OCI-LY1 (cell line): ENCODE results near the gene UTP15.

Experiments used
- H2AFZ ChIP-seq: fragments of 200-600 bp; sonication (generic), shearing (Covaris generic); 2 replicates; pipeline ENCODE4 v1.6.0; 2014; ENCODE audit warnings: antibody characterized with exemption, mild to moderate bottlenecking, low read length
- H3F3A ChIP-seq: fragments of 200-600 bp; sonication (generic), shearing (Covaris generic); 2 replicates; pipeline ENCODE4 v1.6.0; 2014; ENCODE audit warnings: mild to moderate bottlenecking, antibody characterized with exemption, low read length, moderate library complexity; ENCODE audit not compliant: insufficient read depth
- H3K27ac ChIP-seq: fragments of 200-600 bp; sonication (generic); 2 replicates; pipeline ENCODE4 v1.5.1; 2014; ENCODE audit warnings: low read length, mixed run types, mild to moderate bottlenecking, low read depth; ENCODE audit not compliant: poor library complexity, severe bottlenecking
- H3K27me3 ChIP-seq: fragments of 200-600 bp; sonication (generic); 2 replicates; pipeline ENCODE4 v1.6.0; 2014; ENCODE audit warnings: antibody characterized with exemption, mild to moderate bottlenecking, low read length, moderate library complexity; ENCODE audit not compliant: insufficient read depth
- H3K36me3 ChIP-seq: fragments of 200-600 bp; sonication (generic); 2 replicates; pipeline ENCODE4 v1.6.1; 2014; ENCODE audit warnings: mild to moderate bottlenecking, antibody characterized with exemption, low read length, moderate library complexity, mixed read lengths; ENCODE audit not compliant: insufficient read depth
- H3K4me1 ChIP-seq: fragments of 200-600 bp; sonication (generic); 2 replicates; pipeline ENCODE4 v1.5.1; 2014; ENCODE audit warnings: mild to moderate bottlenecking, low read length, moderate library complexity; ENCODE audit not compliant: insufficient read depth, severe bottlenecking
- H3K4me2 ChIP-seq: fragments of 200-600 bp; sonication (generic), shearing (Covaris generic); 2 replicates; pipeline ENCODE4 v1.6.1; 2014; ENCODE audit warnings: low read length
- H3K4me3 ChIP-seq: fragments of 200-600 bp; sonication (generic); 2 replicates; pipeline ENCODE4 v1.5.1; 2014; ENCODE audit warnings: low read length, low read depth, mild to moderate bottlenecking, mixed read lengths; ENCODE audit not compliant: poor library complexity, severe bottlenecking
- H3K79me2 ChIP-seq: fragments of 200-600 bp; shearing (Covaris generic); 2 replicates; pipeline ENCODE4 v1.6.1; 2016; ENCODE audit warnings: mixed run types, low read length, mixed read lengths; ENCODE audit not compliant: insufficient read depth
- H3K9ac ChIP-seq: fragments of 200-600 bp; sonication (generic), shearing (Covaris generic); 2 replicates; pipeline ENCODE4 v1.6.1; 2014; ENCODE audit warnings: mild to moderate bottlenecking, low read length, mixed read lengths
- H3K9me2 ChIP-seq: fragments of 200-600 bp; sonication (generic), shearing (Covaris generic); 2 replicates; pipeline ENCODE4 v1.6.1; 2014; ENCODE audit warnings: low read depth, mild to moderate bottlenecking, low read length, mixed read lengths
- H3K9me3 ChIP-seq: fragments of 200-600 bp; shearing (Covaris generic); 2 replicates; pipeline ENCODE4 v1.6.1; 2014; ENCODE audit warnings: low read length, mixed read lengths
- H4K20me1 ChIP-seq: fragments of 200-600 bp; sonication (generic), shearing (Covaris generic); 2 replicates; pipeline ENCODE4 v1.6.0; 2016; ENCODE audit warnings: mild to moderate bottlenecking, low read length; ENCODE audit not compliant: insufficient read depth
- CTCF ChIP-seq: fragments of 200-600 bp; sonication (generic), shearing (Covaris generic); IDR thresholded peaks from 2 replicates; pipeline ENCODE4 v1.5.1; 2017; ENCODE audit warnings: mild to moderate bottlenecking, antibody characterized with exemption, low read length, moderate library complexity, mixed read lengths
- EZH2 ChIP-seq: fragments of 200-600 bp; sonication (generic), shearing (Covaris generic); IDR thresholded peaks from 2 replicates; pipeline ENCODE4 v1.8.0; 2017; ENCODE audit warnings: borderline replicate concordance, mixed run types, mild to moderate bottlenecking, antibody characterized with exemption, low read length, moderate library complexity, mixed read lengths

Gene UTP15

GRCh38 chr5:73523861-73524260 lies 41.7 kb upstream of the UTP15 start:
- H3K9ac ChIP-seq = no peak overlapping the region

GRCh38 chr5:73525606-73526203 lies 39.8 kb upstream of the UTP15 start:
- H3K27me3 ChIP-seq = no peaks in the 10 kb centered on the region; the same call in 1 of the 2 replicates
- no peaks in the 10 kb centered on the region for H3F3A ChIP-seq
- H3K4me1 ChIP-seq = no peaks in the 10 kb centered on the region
- no peaks in the 10 kb centered on the region for H3K36me3 ChIP-seq
- H3K9me3 ChIP-seq = no peaks in the 10 kb centered on the region
- no peak overlapping the region for H3K9ac ChIP-seq
- H3K9me2 ChIP-seq = no peaks in the 10 kb centered on the region
- no peak for TF ChIP-seq EZH2
- TF ChIP-seq CTCF = no peak
- no peak overlapping the region for H3K4me2 ChIP-seq
- H3K27ac ChIP-seq = no peak overlapping the region
- no peaks in the 10 kb centered on the region for H3K79me2 ChIP-seq
- no peaks in the 10 kb centered on the region for H4K20me1 ChIP-seq
- no peak overlapping the region for H2AFZ ChIP-seq
- H3K4me3 ChIP-seq = no peak overlapping the region

More at GRCh38 chr5:73523861-73524260, 41.7 kb upstream of the UTP15 start:
- Histone ChIP-seq H3K4me2 (no peak overlapping the region), H3K4me1 (peaks cover 6% of the 10 kb centered on the region), H3K36me3 (no peaks in the 10 kb centered on the region), H3K27ac (no peak overlapping the region), H3K79me2 (no peaks in the 10 kb centered on the region), H3K4me3 (no peak overlapping the region), H2AFZ (no peak overlapping the region), H3F3A (no peaks in the 10 kb centered on the region), H3K9me2 (no peaks in the 10 kb centered on the region), H3K9me3 (no peaks in the 10 kb centered on the region), H4K20me1 (no peaks in the 10 kb centered on the region), H3K27me3 (no peaks in the 10 kb centered on the region; the same call in 1 of the 2 replicates)
- no peak for TF ChIP-seq EZH2
- TF ChIP-seq CTCF = no peak

- Histone ChIP-seq H3F3A (no peaks in the 10 kb centered on the region), H3K9ac (no peak overlapping the region), H3K27ac (no peak overlapping the region), H2AFZ (no peak overlapping the region), H3K4me3 (no peak overlapping the region), H3K4me1 (no peaks in the 10 kb centered on the region), H3K9me3 (no peaks in the 10 kb centered on the region), H4K20me1 (no peaks in the 10 kb centered on the region), H3K4me2 (no peak overlapping the region), H3K27me3 (no peaks in the 10 kb centered on the region; the same call in 1 of the 2 replicates), H3K79me2 (no peaks in the 10 kb centered on the region), H3K36me3 (no peaks in the 10 kb centered on the region), H3K9me2 (no peaks in the 10 kb centered on the region)
- TF ChIP-seq CTCF (no peak), EZH2 (no peak)
These were observed 37.3 kb upstream of the UTP15 start for GRCh38 chr5:73528248-73528647.
